ENCODE data around the gene UNC50.

DNA sequence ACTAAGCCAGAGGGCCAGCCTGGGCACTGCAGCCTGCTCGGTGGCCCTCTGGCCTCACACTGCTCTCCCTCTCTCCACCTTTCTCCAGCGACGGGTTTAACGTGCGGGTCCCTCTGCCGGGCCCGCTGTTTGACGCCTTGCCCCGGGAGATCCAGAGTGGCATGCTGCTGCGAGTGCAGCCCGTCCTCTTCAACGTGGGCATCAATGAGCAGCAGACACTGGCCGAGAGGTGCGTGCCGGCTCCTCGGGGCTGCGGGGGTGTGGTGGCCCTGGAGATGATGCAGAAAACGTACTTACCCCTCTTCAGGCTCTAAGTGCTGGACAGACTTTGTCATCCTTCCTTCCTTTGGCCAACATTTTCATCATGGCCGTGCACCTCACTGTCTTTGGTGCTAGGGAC, 42.4 kb upstream of the UNC50 start:
- TF ChIP-seq, protein P1, sequence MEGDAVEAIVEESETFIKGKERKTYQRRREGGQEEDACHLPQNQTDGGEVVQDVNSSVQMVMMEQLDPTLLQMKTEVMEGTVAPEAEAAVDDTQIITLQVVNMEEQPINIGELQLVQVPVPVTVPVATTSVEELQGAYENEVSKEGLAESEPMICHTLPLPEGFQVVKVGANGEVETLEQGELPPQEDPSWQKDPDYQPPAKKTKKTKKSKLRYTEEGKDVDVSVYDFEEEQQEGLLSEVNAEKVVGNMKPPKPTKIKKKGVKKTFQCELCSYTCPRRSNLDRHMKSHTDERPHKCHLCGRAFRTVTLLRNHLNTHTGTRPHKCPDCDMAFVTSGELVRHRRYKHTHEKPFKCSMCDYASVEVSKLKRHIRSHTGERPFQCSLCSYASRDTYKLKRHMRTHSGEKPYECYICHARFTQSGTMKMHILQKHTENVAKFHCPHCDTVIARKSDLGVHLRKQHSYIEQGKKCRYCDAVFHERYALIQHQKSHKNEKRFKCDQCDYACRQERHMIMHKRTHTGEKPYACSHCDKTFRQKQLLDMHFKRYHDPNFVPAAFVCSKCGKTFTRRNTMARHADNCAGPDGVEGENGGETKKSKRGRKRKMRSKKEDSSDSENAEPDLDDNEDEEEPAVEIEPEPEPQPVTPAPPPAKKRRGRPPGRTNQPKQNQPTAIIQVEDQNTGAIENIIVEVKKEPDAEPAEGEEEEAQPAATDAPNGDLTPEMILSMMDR (optimal IDR thresholded peaks at IDR 0.05 in 1 of 3, IDR thresholded peaks at IDR 0.05 in 1 of 3, conservative IDR thresholded peaks at IDR 0.05 in 1 of 3; ENCODE audit: extremely low read depth in 1 of 3, insufficient read depth in 2 of 3, low read length in 3 of 3): no peak
- TF ChIP-seq EZH2 (IDR thresholded peaks at IDR 0.05; ENCODE audit: low read length): no peak

All from keratinocyte (primary cell).